GM19395 (cell line): ENCODE results near the gene TRIM16.
"Not testable (repeated sequence)": the region's sequence is repeated elsewhere in the genome, so short reads cannot be mapped to it uniquely, and the experiment has no call there.

ENCODE experiments used
- ATAC-seq: cut with Tn5 transposase; IDR thresholded peaks from one replicate; pipeline ENCODE4 v1.9.1; 2021; ENCODE audit warnings: mild to moderate bottlenecking, moderate library complexity; ENCODE audit not compliant: unreplicated experiment

TRIM16 gene

GRCh38 chr17:15659236-15659635, 24.9 kb downstream of the TRIM16 start:
- no peak for ATAC-seq

GRCh38 chr17:15658296-15658695, 25.8 kb downstream of the TRIM16 start:
- no peak for ATAC-seq

GRCh38 chr17:15657868-15658267, 26.2 kb downstream of the TRIM16 start:
- no peak for ATAC-seq

- ATAC-seq: no peak
Measured at GRCh38 chr17:15654886-15655561, 29.1 kb downstream of the TRIM16 start.

- ATAC-seq: not testable (repeated sequence)
Measured at GRCh38 chr17:15654401-15654800, 29.7 kb downstream of the TRIM16 start.

GRCh38 chr17:15652960-15653359, 31.2 kb downstream of the TRIM16 start:
- ATAC-seq: no peak

- peak; percentile 94 for ATAC-seq
Measured at GRCh38 chr17:15651583-15652110, 32.5 kb downstream of the TRIM16 start.

GRCh38 chr17:15650741-15651582, 33.1 kb downstream of the TRIM16 start:
- no peak for ATAC-seq

- ATAC-seq: no peak
Measured at GRCh38 chr17:15649861-15650421, 34.2 kb downstream of the TRIM16 start.

GRCh38 chr17:15648386-15648785, 35.7 kb downstream of the TRIM16 start:
- ATAC-seq: no peak

- not testable (repeated sequence) for ATAC-seq
Measured at GRCh38 chr17:15645942-15646312, 38.2 kb downstream of the TRIM16 start.

GRCh38 chr17:15645099-15645941, 38.8 kb downstream of the TRIM16 start:
- not testable (repeated sequence) for ATAC-seq

- not testable (repeated sequence) for ATAC-seq
Measured at GRCh38 chr17:15642505-15643251, 41.4 kb downstream of the TRIM16 start.

GRCh38 chr17:15642014-15642413, 42.1 kb downstream of the TRIM16 start:
- ATAC-seq: not testable (repeated sequence)

- ATAC-seq: not testable (repeated sequence)
Measured at GRCh38 chr17:15630930-15631453, 53.1 kb downstream of the TRIM16 start.

GRCh38 chr17:15629991-15630390, 54.1 kb downstream of the TRIM16 start:
- ATAC-seq: not testable (repeated sequence)

- ATAC-seq: not testable (repeated sequence)
Measured at GRCh38 chr17:15623661-15624209, 60.4 kb downstream of the TRIM16 start.

- ATAC-seq: not testable (repeated sequence)
Measured at GRCh38 chr17:15623255-15623654, 60.9 kb downstream of the TRIM16 start.

- not testable (repeated sequence) for ATAC-seq
Measured at GRCh38 chr17:15622124-15622523, 62.0 kb downstream of the TRIM16 start.
